ENCODE measurements around the gene MFAP2. TPM values are rescaled to one million over a fixed set of nuclear protein-coding genes. Genes with fewer than 3 reads are reported as not detected.
A peak's percentile ranks its signal among the peaks of the same experiment; 100 is the strongest.

Gene MFAP2
- total RNA-seq, 1 experiment from 2014 or later, result 27.2 TPM

- no peaks in the 10 kb centered on the region for H3K9me3 ChIP-seq (ENCODE audit: low read depth, low read length, poor library complexity, severe bottlenecking)
- TF ChIP-seq EZH2 (IDR thresholded peaks at IDR 0.05; ENCODE audit: borderline replicate concordance, low read depth, low read length, poor library complexity, severe bottlenecking), result no peak
- no peak for TF ChIP-seq CTCF (conservative IDR thresholded peaks at IDR 0.05; ENCODE audit: low read depth, low read length)
- CTCF ChIA-PET, result interaction anchor here (0.7 to 0.8 kb wide), 2 partner anchors 23 to 175 kb away, joined by 3 read pairs; no protein-coding TSS in a partner anchor
- no peaks in the 10 kb centered on the region for H3K27me3 ChIP-seq (replicated peaks; ENCODE audit: insufficient read depth, low read depth, low read length, poor library complexity)
- peaks cover 3% of the 10 kb centered on the region for H3K4me1 ChIP-seq (ENCODE audit: insufficient read depth, low read length, poor library complexity, severe bottlenecking)
- H3K4me3 ChIP-seq (ENCODE audit: low read depth, low read length, poor library complexity, severe bottlenecking), result peak overlapping the region; percentile 43
- H3K27ac ChIP-seq (ENCODE audit: low read depth, low read length, poor library complexity, severe bottlenecking), result no peak overlapping the region
- H3K36me3 ChIP-seq (ENCODE audit: insufficient read depth, low read length, poor library complexity, severe bottlenecking), result peaks cover 7% of the 10 kb centered on the region
- POLR2A ChIA-PET (ENCODE audit: low non-redundant PET), result no interaction called here
- BruUV-seq (replicated peaks), result no TSS peak
- DNase-seq (ENCODE audit: low spot score), result no peak
- intact Hi-C loops (cut with micrococcal nuclease; ENCODE audit: unreplicated experiment), result no loop called here
These were observed 18.9 kb downstream of the MFAP2 start for GRCh38 chr1:16961297-16962133.

DNA sequence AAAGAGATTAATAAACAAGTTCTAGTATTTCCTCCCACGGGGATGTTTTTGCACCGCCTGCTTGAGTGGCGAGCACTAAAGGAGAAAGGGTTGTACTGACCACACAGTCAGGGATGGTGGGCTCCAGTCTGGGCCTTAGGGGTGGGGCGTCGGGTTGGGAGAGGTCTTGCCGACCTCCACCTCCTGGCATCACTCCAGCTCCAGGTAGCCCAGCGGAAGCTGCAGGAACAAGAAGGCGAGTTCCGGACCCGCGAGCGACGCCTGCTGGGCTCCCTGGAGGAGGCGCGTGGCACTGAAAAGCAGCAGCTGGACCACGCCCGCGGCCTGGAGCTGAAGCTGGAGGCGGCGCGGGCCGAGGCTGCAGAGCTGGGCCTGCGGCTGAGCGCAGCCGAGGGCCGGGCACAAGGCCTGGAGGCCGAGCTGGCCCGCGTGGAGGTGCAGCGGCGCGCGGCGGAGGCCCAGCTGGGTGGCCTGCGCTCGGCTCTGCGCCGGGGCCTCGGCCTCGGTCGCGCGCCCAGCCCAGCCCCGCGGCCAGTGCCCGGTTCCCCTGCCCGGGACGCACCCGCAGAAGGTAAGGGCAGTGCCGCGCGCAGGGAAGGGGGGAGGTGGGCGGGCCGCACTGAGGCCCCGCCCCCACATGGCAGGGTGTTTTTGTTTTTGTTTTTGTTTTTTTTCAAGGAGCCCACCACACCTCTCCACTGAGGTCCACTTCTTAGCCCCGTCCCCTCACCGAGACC lies 19.7 kb downstream of the MFAP2 start:
- H3K4me1 ChIP-seq (ENCODE audit: insufficient read depth, low read length, poor library complexity, severe bottlenecking), result peaks cover 3% of the 10 kb centered on the region
- H3K36me3 ChIP-seq (ENCODE audit: insufficient read depth, low read length, poor library complexity, severe bottlenecking), result peaks cover 6% of the 10 kb centered on the region
- no peaks in the 10 kb centered on the region for H3K27me3 ChIP-seq (replicated peaks; ENCODE audit: insufficient read depth, low read depth, low read length, poor library complexity)
- DNase-seq (ENCODE audit: low spot score), result peak; percentile 83
- no peaks in the 10 kb centered on the region for H3K9me3 ChIP-seq (ENCODE audit: low read depth, low read length, poor library complexity, severe bottlenecking)
- POLR2A ChIA-PET (ENCODE audit: low non-redundant PET), result no interaction called here
- CTCF ChIA-PET, result interaction anchor here (0.8 kb wide), 1 partner anchor 24 kb away, joined by 3 read pairs; no protein-coding TSS in a partner anchor
- no peak overlapping the region for H3K27ac ChIP-seq (ENCODE audit: low read depth, low read length, poor library complexity, severe bottlenecking)
- TF ChIP-seq CTCF (conservative IDR thresholded peaks at IDR 0.05; ENCODE audit: low read depth, low read length) (peak; percentile 81), EZH2 (IDR thresholded peaks at IDR 0.05; ENCODE audit: borderline replicate concordance, low read depth, low read length, poor library complexity, severe bottlenecking) (no peak)
- peak overlapping the region; percentile 43 for H3K4me3 ChIP-seq (ENCODE audit: low read depth, low read length, poor library complexity, severe bottlenecking)
- BruUV-seq (replicated peaks), result no TSS peak
- intact Hi-C loops (cut with micrococcal nuclease; ENCODE audit: unreplicated experiment), result no loop called here

- Histone ChIP-seq H3K36me3 (ENCODE audit: insufficient read depth, low read length, poor library complexity, severe bottlenecking) (peaks cover 6% of the 10 kb centered on the region), H3K27me3 (replicated peaks; ENCODE audit: insufficient read depth, low read depth, low read length, poor library complexity) (no peaks in the 10 kb centered on the region), H3K27ac (ENCODE audit: low read depth, low read length, poor library complexity, severe bottlenecking) (no peak overlapping the region), H3K4me3 (ENCODE audit: low read depth, low read length, poor library complexity, severe bottlenecking) (no peak overlapping the region), H3K4me1 (ENCODE audit: insufficient read depth, low read length, poor library complexity, severe bottlenecking) (peaks cover 3% of the 10 kb centered on the region), H3K9me3 (ENCODE audit: low read depth, low read length, poor library complexity, severe bottlenecking) (no peaks in the 10 kb centered on the region)
- intact Hi-C loops (cut with micrococcal nuclease; ENCODE audit: unreplicated experiment), result no loop called here
- DNase-seq (ENCODE audit: low spot score), result no peak
- ChIA-PET POLR2A (ENCODE audit: low non-redundant PET) (no interaction called here), CTCF (no interaction called here)
- TF ChIP-seq EZH2 (IDR thresholded peaks at IDR 0.05; ENCODE audit: borderline replicate concordance, low read depth, low read length, poor library complexity, severe bottlenecking) (no peak), CTCF (conservative IDR thresholded peaks at IDR 0.05; ENCODE audit: low read depth, low read length) (no peak)
- no TSS peak for BruUV-seq (replicated peaks)
These were observed 21.9 kb downstream of the MFAP2 start for GRCh38 chr1:16958475-16958874.

All from A673 (cell line).